HEK293T (cell line): Measurements from ENCODE around the gene ZFHX2.

ENCODE experiments used
- CTCF ChIA-PET: fragments of 350-600 bp; formaldehyde crosslinking; extraction: SDS; loops from one replicate; lab custom pipeline; 2021; ENCODE audit warnings: antibody characterized with exemption, inconsistent platforms; lab: Yijun Ruan, JAX
- POLR2A ChIA-PET: fragments of 350-600 bp; formaldehyde crosslinking; extraction: SDS; loops from one replicate; lab custom pipeline; 2020; ENCODE audit warnings: antibody characterized with exemption, inconsistent platforms; lab: Yijun Ruan, JAX
- DNase-seq: peaks from one replicate; pipeline ENCODE4 v3.0.0; 2012; ENCODE audit warnings: mixed read lengths; ENCODE audit errors: extremely low spot score
- ARNT ChIP-seq: fragments of 450-650 bp; IDR thresholded peaks from 2 replicates; pipeline ENCODE4 v1.6.1; 2017; ENCODE audit warnings: mild to moderate bottlenecking
- BHLHE40 ChIP-seq: fragments of 450-650 bp; IDR thresholded peaks from 2 replicates; pipeline ENCODE4 v1.6.1; 2016; ENCODE audit warnings: mild to moderate bottlenecking, moderate library complexity, borderline replicate concordance
- CTBP1 ChIP-seq: fragments of 450-650 bp; IDR thresholded peaks from 2 replicates; pipeline ENCODE4 v1.6.1; 2016; ENCODE audit warnings: borderline replicate concordance
- ELF4 ChIP-seq: fragments of 450-650 bp; IDR thresholded peaks from 2 replicates; pipeline ENCODE4 v1.6.1; 2017; ENCODE audit warnings: antibody characterized with exemption
- FOXA1 ChIP-seq: fragments of 450-650 bp; IDR thresholded peaks from 2 replicates; pipeline ENCODE4 v1.6.1; 2016; ENCODE audit warnings: mild to moderate bottlenecking
- FOXK2 ChIP-seq: fragments of 450-650 bp; IDR thresholded peaks from 2 replicates; pipeline ENCODE4 v1.6.1; 2016; ENCODE audit warnings: mild to moderate bottlenecking
- FOXM1 ChIP-seq: fragments of 450-650 bp; IDR thresholded peaks from 2 replicates; pipeline ENCODE4 v1.6.1; 2017; ENCODE audit warnings: mild to moderate bottlenecking, borderline replicate concordance
- HDGF ChIP-seq: fragments of 450-650 bp; IDR thresholded peaks from 2 replicates; pipeline ENCODE4 v1.6.1; 2017; ENCODE audit warnings: antibody characterized with exemption, borderline replicate concordance
- L3MBTL2 ChIP-seq: fragments of 450-650 bp; conservative IDR thresholded peaks from 2 replicates; pipeline ENCODE4 v1.6.1; 2016; ENCODE audit warnings: mild to moderate bottlenecking
- LEF1 ChIP-seq: fragments of 450-650 bp; IDR thresholded peaks from 2 replicates; pipeline ENCODE4 v1.6.1; 2017; ENCODE audit warnings: mild to moderate bottlenecking, borderline replicate concordance
- NFRKB ChIP-seq: fragments of 450-650 bp; IDR thresholded peaks from 2 replicates; pipeline ENCODE4 v1.6.1; 2016; ENCODE audit warnings: mild to moderate bottlenecking, moderate library complexity
- SP1 ChIP-seq: fragments of 450-650 bp; IDR thresholded peaks from 2 replicates; pipeline ENCODE4 v1.6.1; 2017
- SUZ12 ChIP-seq: fragments of 450-650 bp; IDR thresholded peaks from 2 replicates; pipeline ENCODE4 v1.6.1; 2016; ENCODE audit warnings: mild to moderate bottlenecking
- TARDBP ChIP-seq: fragments of 450-650 bp; IDR thresholded peaks from 2 replicates; pipeline ENCODE4 v1.6.1; 2016
- ZNF384 ChIP-seq: fragments of 450-650 bp; IDR thresholded peaks from 2 replicates; pipeline ENCODE4 v1.6.1; 2016
- TF ChIP-seq, protein P1 (sequence below): fragments of 450-650 bp; IDR thresholded peaks from 2 replicates; pipeline ENCODE4 v1.6.1; 2016

ZFHX2 gene

DNA sequence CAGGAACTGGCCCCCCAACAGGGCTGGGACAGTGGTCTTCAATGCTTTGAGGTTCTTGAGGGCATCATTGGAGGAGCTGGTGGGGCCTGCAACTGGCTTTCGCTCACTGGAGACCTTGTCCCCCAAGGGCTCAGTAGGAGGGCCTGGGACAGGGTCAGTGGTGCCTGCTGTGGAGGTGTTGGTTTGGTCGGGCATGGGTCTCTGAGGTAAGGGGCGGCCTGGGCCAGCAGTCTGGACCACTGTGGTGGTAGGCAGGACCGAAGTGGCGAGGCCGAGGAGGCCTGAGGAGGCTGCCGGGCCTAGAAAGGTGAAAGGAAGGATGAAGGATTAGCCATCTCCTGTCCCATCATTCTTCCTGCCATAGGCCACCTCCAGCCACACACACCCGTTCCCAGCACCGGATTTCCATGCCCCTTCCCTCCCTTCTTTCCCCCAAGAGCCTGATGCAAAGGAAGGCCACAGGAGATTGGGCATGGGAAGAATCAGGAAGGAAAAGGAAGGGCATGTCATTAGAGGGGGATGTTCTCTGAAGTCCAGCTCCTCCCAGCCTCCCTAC is 28.8 kb downstream of the ZFHX2 start:
- DNase-seq: no peak
- POLR2A ChIA-PET: interaction anchor here (0.7 to 2.8 kb wide), 2 partner anchors 29 to 33 kb away, joined by 3 to 9 read pairs; partner anchors contain the start of gene THTPA
- CTCF ChIA-PET: interaction anchor here (0.7 to 1.1 kb wide), 2 partner anchors 37 to 44 kb away, joined by 3 read pairs; no protein-coding TSS in a partner anchor
- no peak for TF ChIP-seq BHLHE40
- TF ChIP-seq SP1: no peak
- TF ChIP-seq CTBP1: no peak

DNA sequence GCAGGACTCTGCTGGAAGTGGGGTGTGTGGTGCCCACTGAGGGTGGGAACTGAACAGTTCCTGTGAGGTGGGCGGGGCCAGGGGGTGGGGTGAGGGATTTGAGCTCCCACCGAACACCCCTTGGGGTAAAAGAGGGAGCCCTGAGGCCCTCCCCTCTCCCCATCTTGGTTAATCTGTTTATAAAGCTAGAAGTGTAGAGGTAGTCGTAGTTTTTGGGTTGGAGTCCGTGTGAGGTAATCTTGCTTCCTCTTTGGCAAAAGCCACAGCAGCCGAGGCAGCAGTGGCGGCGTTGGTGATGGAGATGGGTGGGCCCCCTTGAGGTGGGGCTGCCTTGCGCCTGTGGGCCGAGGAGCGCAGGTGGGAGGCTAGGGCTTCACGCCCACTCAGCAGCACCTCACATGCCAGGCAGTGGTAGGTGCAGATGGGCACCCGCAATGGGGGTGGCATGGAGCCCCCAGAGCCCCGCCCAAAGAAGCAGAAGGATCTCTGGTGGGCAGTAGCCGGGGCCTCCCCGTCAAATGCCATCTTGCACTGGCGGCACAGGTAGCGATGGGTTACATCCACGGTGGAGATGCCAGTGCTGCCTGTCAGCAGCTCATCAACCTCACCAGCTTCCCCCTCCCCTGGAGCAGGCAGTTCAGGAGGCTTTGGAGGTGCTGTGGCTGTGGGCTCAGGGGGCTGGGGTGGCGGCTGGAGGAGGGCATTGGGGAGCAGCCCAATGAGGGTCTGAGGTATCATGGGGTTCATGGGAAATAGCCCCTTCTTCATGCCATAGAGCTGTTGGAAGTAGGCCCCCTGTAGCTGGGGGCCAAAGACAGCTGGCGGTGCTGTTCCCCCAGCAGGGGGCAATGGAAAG is 29.6 kb downstream of the ZFHX2 start:
- POLR2A ChIA-PET: interaction anchor here (0.6 kb wide), 1 partner anchor 9 kb away, joined by 4 read pairs; no protein-coding TSS in a partner anchor

DNA sequence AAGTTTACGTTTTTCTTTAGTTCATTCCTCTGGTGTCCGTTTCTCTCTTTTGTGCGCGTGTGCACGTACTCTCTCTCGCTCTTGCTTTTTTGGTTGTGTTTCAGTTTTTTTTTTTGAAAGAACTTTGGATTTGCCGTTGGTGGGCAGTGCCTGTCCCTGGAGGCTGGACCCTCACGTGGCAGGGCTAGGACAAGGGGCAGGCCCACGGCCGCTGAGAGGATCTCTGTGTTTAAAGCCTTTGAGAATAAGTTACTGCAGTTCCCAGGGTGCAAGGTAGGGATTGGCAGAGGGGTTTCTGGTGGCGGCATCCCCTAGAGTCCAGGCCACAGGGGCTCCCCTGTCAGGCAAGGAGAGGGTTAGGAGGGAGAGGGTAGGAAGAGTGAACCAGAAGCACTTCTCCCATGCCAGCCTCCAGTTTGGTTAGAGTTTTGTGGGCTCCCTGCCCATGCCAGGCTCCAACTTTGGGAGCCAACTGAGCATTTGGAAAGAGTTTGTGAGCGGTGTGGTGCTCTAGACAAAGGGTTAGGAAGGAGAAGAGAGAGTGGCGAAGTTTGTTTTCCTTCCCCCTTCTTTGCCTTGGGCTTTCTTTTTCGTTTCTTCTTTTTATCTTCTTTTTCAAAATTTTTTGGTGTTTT is 30.5 kb downstream of the ZFHX2 start:
- DNase-seq: no peak
- ChIA-PET CTCF (no interaction called here), POLR2A (no interaction called here)
- no peak for TF ChIP-seq TARDBP
- TF ChIP-seq FOXM1: no peak
- TF ChIP-seq FOXK2: no peak
- TF ChIP-seq L3MBTL2: no peak
- no peak for TF ChIP-seq HDGF
- no peak for TF ChIP-seq ELF4
- TF ChIP-seq FOXA1: no peak
- TF ChIP-seq ARNT: no peak
- TF ChIP-seq, protein P1, sequence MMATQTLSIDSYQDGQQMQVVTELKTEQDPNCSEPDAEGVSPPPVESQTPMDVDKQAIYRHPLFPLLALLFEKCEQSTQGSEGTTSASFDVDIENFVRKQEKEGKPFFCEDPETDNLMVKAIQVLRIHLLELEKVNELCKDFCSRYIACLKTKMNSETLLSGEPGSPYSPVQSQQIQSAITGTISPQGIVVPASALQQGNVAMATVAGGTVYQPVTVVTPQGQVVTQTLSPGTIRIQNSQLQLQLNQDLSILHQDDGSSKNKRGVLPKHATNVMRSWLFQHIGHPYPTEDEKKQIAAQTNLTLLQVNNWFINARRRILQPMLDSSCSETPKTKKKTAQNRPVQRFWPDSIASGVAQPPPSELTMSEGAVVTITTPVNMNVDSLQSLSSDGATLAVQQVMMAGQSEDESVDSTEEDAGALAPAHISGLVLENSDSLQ: no peak
- no peak for TF ChIP-seq BHLHE40
- TF ChIP-seq ZNF384: no peak
- TF ChIP-seq NFRKB: no peak
- TF ChIP-seq SUZ12: no peak
- no peak for TF ChIP-seq CTBP1

More for the DNA sequence above, 29.6 kb downstream of the ZFHX2 start:
- CTCF ChIA-PET: interaction anchor here (0.7 kb wide), 1 partner anchor 43 kb away, joined by 3 read pairs; no protein-coding TSS in a partner anchor
- no peak for DNase-seq
- TF ChIP-seq FOXM1: no peak
- no peak for TF ChIP-seq FOXK2
- no peak for TF ChIP-seq ZNF384
- TF ChIP-seq, protein P1: no peak
- no peak for TF ChIP-seq HDGF
- no peak for TF ChIP-seq ARNT
- no peak for TF ChIP-seq L3MBTL2
- TF ChIP-seq SUZ12: no peak
- TF ChIP-seq FOXA1: no peak
- TF ChIP-seq SP1: no peak
- no peak for TF ChIP-seq LEF1

DNA sequence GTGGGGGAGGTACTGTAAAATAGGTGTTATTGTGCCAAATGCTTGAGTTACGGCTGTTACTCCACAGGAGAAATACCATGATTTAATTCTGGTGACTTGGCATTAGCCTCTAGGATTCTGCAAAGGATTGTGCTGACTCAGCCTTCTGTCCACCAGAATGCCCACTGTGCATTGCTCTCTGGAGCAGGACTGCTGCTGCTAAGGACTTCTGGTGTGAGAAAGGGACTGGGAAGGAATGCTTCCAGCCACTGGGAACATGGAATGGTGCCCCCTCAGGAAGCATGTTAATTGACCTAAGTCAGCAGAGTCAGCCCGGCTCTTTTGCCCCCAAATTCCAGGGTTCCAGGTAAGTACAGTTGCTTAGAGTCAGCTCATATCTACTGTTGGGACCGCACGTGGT is 32.9 kb downstream of the ZFHX2 start:
- ChIA-PET CTCF (no interaction called here), POLR2A (no interaction called here)
- no peak for DNase-seq
- TF ChIP-seq HDGF (no peak), FOXK2 (no peak), ARNT (no peak), SP1 (no peak), CTBP1 (no peak), LEF1 (no peak), TARDBP (no peak), FOXA1 (no peak), FOXM1 (no peak), L3MBTL2 (no peak), ELF4 (no peak), NFRKB (no peak), ZNF384 (no peak), BHLHE40 (no peak), SUZ12 (no peak)
- TF ChIP-seq, protein P1: no peak

DNA sequence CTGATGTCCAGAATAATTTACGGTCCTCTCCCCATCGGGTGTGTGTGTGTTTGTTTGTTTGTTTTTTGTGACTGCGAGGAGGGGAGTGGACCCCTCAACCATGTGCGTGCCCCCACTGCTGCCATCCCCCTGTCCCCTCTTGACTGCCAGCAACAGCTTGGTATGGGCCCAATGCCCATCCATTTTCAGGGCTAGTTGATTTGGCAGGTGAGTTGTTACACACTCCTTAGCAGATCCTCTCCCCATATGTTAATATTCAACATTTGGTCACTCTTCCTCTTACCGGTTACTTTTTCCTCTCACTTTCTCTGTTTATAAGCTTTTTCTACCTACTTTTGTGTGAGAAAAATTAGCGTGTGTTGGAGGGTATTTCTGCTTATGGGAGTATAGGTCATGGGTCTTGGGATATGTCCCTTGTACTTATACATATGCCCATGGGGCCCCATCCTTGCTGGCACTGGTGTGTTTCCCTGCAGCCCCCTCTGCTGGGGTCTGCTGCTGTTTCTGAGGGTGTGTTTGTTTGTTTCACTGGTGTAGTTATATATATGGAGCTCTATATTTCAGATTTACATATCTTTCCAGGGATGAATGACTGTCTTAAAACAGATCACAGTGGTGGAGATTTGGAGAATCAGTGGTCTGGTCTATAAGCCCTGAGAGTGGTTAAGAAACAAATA is 33.8 kb downstream of the ZFHX2 start:
- DNase-seq: no peak
- ChIA-PET POLR2A (interaction anchor here (1.0 kb wide), 1 partner anchor 35 kb away, joined by 3 read pairs; no protein-coding TSS in a partner anchor), CTCF (interaction anchor here (0.6 kb wide), 1 partner anchor 9 kb away, joined by 3 read pairs; no protein-coding TSS in a partner anchor)
- TF ChIP-seq ZNF384 (no peak), SP1 (no peak), NFRKB (no peak), ARNT (no peak), SUZ12 (no peak), ELF4 (no peak)
- TF ChIP-seq, protein P1: no peak
